Tibial nerve (tissue), 4 donors: ENCODE results near the gene LAP3. TPM values are rescaled to one million over a fixed set of nuclear protein-coding genes. Genes with fewer than 3 reads are reported as not detected.

Experiments
- DNase-seq, 2 donors: peaks; one replicate each; pipeline ENCODE4 v3.0.0-alpha.2; 2019; ENCODE audit warnings: low spot score in 2 of 2
- H3K27ac ChIP-seq, 4 donors: fragments of 200-600 bp; sonication (generic) in 3 of 4; one replicate each; pipeline ENCODE4 v1.5.1; 2017 to 2019; ENCODE audit warnings: mild to moderate bottlenecking in 1 of 4
- H3K27me3 ChIP-seq, 2 donors: fragments of 200-600 bp; sonication (generic) in 1 of 2; one replicate each; pipeline versions ENCODE4 v1.5.1 to v1.6.0; 2017 to 2019
- H3K36me3 ChIP-seq, 3 donors: fragments of 200-600 bp; sonication (generic); one replicate each; pipeline ENCODE4 v1.5.1; 2018 to 2019
- H3K4me1 ChIP-seq, 4 donors: fragments of 200-600 bp; sonication (generic) in 3 of 4; one replicate each; pipeline ENCODE4 v1.5.1; 2017 to 2019
- H3K4me3 ChIP-seq, 4 donors: fragments of 200-600 bp; sonication (generic) in 3 of 4; one replicate each; pipeline ENCODE4 v1.5.1; 2017 to 2019; ENCODE audit warnings: mild to moderate bottlenecking in 1 of 4, moderate library complexity in 1 of 4
- H3K9me3 ChIP-seq, 4 donors: fragments of 200-600 bp; sonication (generic) in 3 of 4; one replicate each; pipeline ENCODE4 v1.5.1; 2017 to 2019
- EP300 ChIP-seq, 2 donors: sonication (generic); formaldehyde crosslinking; IDR thresholded peaks; one replicate each; pipeline ENCODE4 v1.6.1; 2017; ENCODE audit warnings: antibody characterized with exemption in 2 of 2, mild to moderate bottlenecking in 1 of 2
- POLR2A ChIP-seq, 2 donors: fragments of 450-650 bp; IDR thresholded peaks; one replicate each; pipeline ENCODE4 v1.6.1; 2017; ENCODE audit warnings: antibody characterized with exemption in 2 of 2, mild to moderate bottlenecking in 2 of 2, moderate library complexity in 2 of 2
- WGBS, 2 donors: methylation state at CpG; one replicate each; pipeline ENCODE4 v1.1.5; 2018; 5-methylcytosine and 5-hydroxymethylcytosine counted together
- total RNA-seq, 4 donors: library from RNA; depleted of rRNA; stranded (reverse); fragments of >200 nt; gene quantifications; one replicate each; pipeline ENCODE4 v1.1.0, GENCODE V29; 2016
- TF ChIP-seq, protein P1 (sequence below), 5 experiments: fragments of 200-600 bp in 3 of 5; fragments of 450-650 bp in 2 of 5; sonication (generic) in 3 of 5; IDR thresholded peaks; one replicate each; pipeline ENCODE4 v1.5.1; 2016 to 2019; ENCODE audit warnings: antibody characterized with exemption in 5 of 5, mild to moderate bottlenecking in 3 of 5, moderate library complexity in 2 of 5

LAP3 gene
- total RNA-seq, 4 donors from 2014 or later: 63.2 to 110 (median 73.3) TPM

DNA sequence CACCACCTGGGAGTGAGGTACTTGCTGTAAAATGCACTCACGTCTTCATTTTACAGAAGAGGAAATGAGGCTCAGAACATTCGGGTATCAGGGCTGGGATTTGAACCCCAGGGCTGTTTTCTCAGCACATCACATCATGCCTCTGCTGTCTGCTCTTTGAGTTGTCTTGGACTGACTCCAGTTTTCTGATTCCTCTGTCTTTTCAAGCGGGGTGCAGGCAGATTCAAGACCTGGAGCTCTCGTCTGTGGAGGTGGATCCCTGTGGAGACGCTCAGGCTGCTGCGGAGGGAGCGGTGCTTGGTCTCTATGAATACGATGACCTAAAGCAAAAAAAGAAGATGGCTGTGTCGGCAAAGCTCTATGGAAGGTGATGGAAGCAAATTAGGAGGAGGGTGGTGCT, 6.3 kb downstream of the LAP3 start:
- WGBS, 2 donors: 90% methylated on average over 9 of the region's 9 CpGs
- no peaks in the 10 kb centered on the region for H3K9me3 ChIP-seq
- no peak for TF ChIP-seq POLR2A (IDR thresholded peaks at IDR 0.05)
- TF ChIP-seq EP300 (IDR thresholded peaks at IDR 0.05): no peak
- TF ChIP-seq, protein P1, sequence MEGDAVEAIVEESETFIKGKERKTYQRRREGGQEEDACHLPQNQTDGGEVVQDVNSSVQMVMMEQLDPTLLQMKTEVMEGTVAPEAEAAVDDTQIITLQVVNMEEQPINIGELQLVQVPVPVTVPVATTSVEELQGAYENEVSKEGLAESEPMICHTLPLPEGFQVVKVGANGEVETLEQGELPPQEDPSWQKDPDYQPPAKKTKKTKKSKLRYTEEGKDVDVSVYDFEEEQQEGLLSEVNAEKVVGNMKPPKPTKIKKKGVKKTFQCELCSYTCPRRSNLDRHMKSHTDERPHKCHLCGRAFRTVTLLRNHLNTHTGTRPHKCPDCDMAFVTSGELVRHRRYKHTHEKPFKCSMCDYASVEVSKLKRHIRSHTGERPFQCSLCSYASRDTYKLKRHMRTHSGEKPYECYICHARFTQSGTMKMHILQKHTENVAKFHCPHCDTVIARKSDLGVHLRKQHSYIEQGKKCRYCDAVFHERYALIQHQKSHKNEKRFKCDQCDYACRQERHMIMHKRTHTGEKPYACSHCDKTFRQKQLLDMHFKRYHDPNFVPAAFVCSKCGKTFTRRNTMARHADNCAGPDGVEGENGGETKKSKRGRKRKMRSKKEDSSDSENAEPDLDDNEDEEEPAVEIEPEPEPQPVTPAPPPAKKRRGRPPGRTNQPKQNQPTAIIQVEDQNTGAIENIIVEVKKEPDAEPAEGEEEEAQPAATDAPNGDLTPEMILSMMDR (IDR thresholded peaks at IDR 0.05): no peak
- H3K4me1 ChIP-seq: peaks cover 0 to 39% (median 9%) of the 10 kb centered on the region in 4 donors
- H3K27ac ChIP-seq: no peak overlapping the region
- no peak for DNase-seq
- no peak overlapping the region for H3K4me3 ChIP-seq
- H3K27me3 ChIP-seq: no peaks in the 10 kb centered on the region
- peaks cover 2 to 78% (median 12%) of the 10 kb centered on the region in 3 donors for H3K36me3 ChIP-seq

DNA sequence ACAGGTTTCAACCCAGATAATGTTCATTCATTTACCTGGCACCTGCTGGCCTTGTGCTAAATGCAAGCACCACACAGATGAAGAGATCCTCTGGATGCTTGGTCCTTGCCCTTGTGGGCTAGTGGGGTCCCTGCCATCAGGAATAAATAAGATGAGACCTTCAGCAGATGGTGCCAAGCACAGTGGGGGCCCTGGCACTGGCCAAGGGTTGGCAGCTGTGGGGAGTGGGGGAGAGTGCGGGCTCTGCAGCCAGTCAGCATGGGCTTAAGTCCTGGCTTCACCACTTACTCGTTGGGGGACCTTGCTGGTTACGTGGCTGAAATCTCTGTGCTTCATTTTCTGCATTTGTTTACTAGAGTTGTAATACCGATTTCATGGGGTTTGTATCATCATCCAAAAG, 6.9 kb downstream of the LAP3 start:
- Histone ChIP-seq H3K4me3 (no peak overlapping the region), H3K36me3 (peaks cover 2 to 83% (median 12%) of the 10 kb centered on the region in 3 donors), H3K27me3 (no peaks in the 10 kb centered on the region), H3K9me3 (no peaks in the 10 kb centered on the region), H3K4me1 (peaks cover 0 to 33% (median 3%) of the 10 kb centered on the region in 4 donors), H3K27ac (no peak overlapping the region)
- WGBS, 2 donors: 90 to 92% methylated on average over 4 of the region's 4 CpGs
- TF ChIP-seq EP300 (IDR thresholded peaks at IDR 0.05): no peak
- TF ChIP-seq POLR2A (IDR thresholded peaks at IDR 0.05): no peak
- TF ChIP-seq, protein P1 (IDR thresholded peaks at IDR 0.05): no peak
- DNase-seq: no peak

DNA sequence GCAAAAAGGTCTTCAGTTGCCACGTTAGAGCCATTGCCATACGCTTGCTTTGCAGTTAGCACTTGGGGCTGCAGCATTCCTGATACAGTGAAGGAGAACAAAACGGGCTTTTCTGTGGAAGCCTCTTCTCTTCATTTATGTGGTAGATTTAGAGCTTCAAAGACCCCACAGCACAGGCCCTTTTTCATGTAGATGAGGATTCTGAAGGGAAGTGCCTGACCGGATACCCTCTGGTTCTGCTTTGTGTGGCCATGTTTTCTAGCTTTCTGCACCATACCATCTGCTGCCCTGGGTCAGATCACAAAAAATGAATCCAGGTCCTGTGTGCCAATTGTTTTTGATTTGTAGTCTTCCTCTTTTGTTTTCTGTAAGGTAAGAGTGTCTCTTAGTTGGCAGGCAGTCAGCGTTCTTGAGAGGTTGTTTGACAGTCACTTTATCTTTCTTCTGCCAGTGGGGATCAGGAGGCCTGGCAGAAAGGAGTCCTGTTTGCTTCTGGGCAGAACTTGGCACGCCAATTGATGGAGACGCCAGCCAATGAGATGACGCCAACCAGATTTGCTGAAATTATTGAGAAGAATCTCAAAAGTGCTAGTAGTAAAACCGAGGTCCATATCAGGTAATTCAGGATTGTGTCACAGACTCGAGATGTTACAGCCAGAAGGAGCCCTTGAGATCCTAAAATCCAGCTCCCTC, 7.7 kb downstream of the LAP3 start:
- Histone ChIP-seq H3K4me3 (no peak overlapping the region), H3K27me3 (no peaks in the 10 kb centered on the region), H3K36me3 (peaks cover 2 to 91% (median 12%) of the 10 kb centered on the region in 3 donors), H3K4me1 (peaks cover 0 to 25% (median 3%) of the 10 kb centered on the region in 4 donors), H3K9me3 (no peaks in the 10 kb centered on the region), H3K27ac (no peak overlapping the region)
- WGBS, 2 donors: 90 to 91% methylated on average over 10 of the region's 10 CpGs
- TF ChIP-seq EP300 (IDR thresholded peaks at IDR 0.05) (no peak), POLR2A (IDR thresholded peaks at IDR 0.05) (no peak)
- TF ChIP-seq, protein P1 (IDR thresholded peaks at IDR 0.05): no peak
- no peak for DNase-seq

DNA sequence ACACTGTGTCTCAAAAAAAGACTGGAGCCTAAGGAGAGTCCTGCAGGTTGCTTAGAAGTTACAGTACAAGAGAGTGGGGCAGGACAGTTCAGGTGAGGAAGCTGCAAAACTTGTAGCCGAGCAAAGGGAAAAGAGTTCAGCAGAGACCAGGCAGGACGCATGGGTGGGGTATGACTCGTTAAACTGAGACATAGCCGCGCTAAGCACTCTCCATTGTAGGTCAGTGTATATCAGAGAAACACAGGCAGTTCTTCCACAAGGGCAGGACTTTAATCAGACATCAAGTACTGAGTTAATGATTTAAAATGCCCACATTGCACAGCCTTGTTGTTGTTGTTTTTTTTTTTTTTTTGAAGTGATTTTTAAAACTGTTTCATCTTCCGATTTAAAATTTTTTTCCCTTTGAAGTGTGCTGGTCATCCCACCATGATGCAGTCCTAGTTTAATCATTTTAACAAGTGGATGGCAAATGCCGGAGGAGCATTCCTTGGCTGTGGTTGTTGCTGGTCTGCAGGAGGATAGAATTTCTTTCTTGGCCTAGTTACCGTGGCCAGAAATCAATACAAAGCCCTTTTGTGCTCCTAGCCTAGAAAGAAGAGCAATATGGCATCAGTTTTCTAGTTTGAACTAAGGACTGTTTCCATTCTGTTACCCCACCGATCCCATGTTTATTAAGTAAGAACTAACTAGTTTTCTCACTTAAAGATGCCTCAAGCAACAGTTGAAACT, 10.3 kb downstream of the LAP3 start:
- 72 to 75% methylated on average over 9 of the region's 9 CpGs for WGBS, 2 donors

More for the DNA sequence above, 10.3 kb downstream of the LAP3 start:
- Histone ChIP-seq H3K9me3 (no peaks in the 10 kb centered on the region), H3K4me3 (no peak overlapping the region), H3K4me1 (peaks cover 0 to 3% (median 0%) of the 10 kb centered on the region in 4 donors), H3K36me3 (peaks cover 0 to 98% (median 8%) of the 10 kb centered on the region in 3 donors), H3K27me3 (no peaks in the 10 kb centered on the region), H3K27ac (peak overlapping the region in 1 of 4 donors; percentile 8)
- TF ChIP-seq POLR2A (IDR thresholded peaks at IDR 0.05): no peak
- TF ChIP-seq, protein P1 (IDR thresholded peaks at IDR 0.05): no peak
- no peak for TF ChIP-seq EP300 (IDR thresholded peaks at IDR 0.05)
- DNase-seq: no peak
